ENCODE measurements around the gene SEC23IP.

DNA sequence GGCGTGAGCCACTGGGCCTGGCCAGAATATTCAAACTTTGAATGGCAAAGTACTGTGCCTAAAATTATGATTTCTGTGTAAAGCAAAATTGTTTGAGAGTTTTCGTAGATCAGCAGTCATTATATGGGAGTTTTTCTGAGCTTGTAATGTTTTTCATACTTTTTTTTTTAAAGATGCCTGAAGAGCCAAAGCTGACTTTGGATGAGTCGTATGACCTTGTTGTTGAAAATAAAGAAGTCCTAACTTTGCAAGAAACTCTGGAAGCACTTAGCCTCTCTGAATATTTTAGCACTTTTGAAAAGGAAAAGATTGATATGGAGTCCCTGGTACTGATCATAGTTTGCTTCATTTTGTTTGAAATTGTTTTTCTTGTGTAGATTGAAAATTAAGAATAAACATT, 26.7 kb downstream of the SEC23IP start:
- TF ChIP-seq, protein P1, sequence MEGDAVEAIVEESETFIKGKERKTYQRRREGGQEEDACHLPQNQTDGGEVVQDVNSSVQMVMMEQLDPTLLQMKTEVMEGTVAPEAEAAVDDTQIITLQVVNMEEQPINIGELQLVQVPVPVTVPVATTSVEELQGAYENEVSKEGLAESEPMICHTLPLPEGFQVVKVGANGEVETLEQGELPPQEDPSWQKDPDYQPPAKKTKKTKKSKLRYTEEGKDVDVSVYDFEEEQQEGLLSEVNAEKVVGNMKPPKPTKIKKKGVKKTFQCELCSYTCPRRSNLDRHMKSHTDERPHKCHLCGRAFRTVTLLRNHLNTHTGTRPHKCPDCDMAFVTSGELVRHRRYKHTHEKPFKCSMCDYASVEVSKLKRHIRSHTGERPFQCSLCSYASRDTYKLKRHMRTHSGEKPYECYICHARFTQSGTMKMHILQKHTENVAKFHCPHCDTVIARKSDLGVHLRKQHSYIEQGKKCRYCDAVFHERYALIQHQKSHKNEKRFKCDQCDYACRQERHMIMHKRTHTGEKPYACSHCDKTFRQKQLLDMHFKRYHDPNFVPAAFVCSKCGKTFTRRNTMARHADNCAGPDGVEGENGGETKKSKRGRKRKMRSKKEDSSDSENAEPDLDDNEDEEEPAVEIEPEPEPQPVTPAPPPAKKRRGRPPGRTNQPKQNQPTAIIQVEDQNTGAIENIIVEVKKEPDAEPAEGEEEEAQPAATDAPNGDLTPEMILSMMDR (IDR thresholded peaks at IDR 0.05; ENCODE audit: insufficient read depth, low read length, poor library complexity, severe bottlenecking), result no peak
- no peak for TF ChIP-seq EZH2phosphoT487 (conservative IDR thresholded peaks at IDR 0.05; ENCODE audit: low read length)

Measured in SU-DHL-6 (cell line).